ENCODE measurements around the gene KIF5A. TPM values are rescaled to one million over a fixed set of nuclear protein-coding genes. Genes with fewer than 3 reads are reported as not detected.

Gene KIF5A
- polyA plus RNA-seq, 3 donors: 0.01 TPM; not detected in 2

DNA sequence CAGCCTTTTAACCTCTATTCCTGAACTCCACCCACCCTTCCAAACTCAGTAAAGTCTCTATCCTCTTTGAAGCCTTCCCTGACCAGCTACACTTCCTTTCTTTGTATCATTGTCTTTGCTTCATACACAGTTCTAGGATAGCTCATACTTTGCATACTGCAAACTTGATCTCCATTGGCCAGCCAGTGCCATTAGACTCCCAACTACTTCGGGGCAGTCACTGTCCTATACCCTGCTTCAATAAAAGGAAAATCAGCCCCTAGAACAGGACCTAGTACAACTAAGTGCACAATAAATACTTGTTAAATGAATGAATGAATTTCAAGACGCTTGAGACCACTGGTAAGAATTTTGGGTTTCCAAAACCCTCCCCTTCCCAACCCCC, 40.6 kb downstream of the KIF5A start:
- Mint-ChIP-seq H3K36me3 (peaks cover 13 to 14% of the 10 kb centered on the region in 2 donors), H3K27me3 (ENCODE audit: low read depth in 3 of 3) (peaks cover 2 to 9% (median 7%) of the 10 kb centered on the region in 3 donors), H3K27ac (peak overlapping the region in 4 of 7 donors; percentile 45 to 74 (median 51)), H3K4me3 (peak overlapping the region; percentile 90 to 95), H3K9me3 (no peaks in the 10 kb centered on the region), H3K4me1 (peaks cover 25% of the 10 kb centered on the region)
- Histone ChIP-seq H3K9ac (ENCODE audit: insufficient read depth, low read length, poor library complexity, severe bottlenecking) (peak overlapping the region; percentile 72), H2AFZ (ENCODE audit: insufficient read depth, low read depth, low read length, poor library complexity, severe bottlenecking) (peak overlapping the region; percentile 98), H3K27me3 (ENCODE audit: control insufficient read depth in 2 of 2, insufficient read depth in 2 of 2, low read length in 2 of 2) (peaks cover 5 to 11% of the 10 kb centered on the region in 2 donors), H3K9me3 (replicated peaks in 1 of 2; ENCODE audit: control insufficient read depth in 1 of 2, insufficient read depth in 1 of 2, low read length in 2 of 2) (no peaks in the 10 kb centered on the region), H3K4me2 (replicated peaks; ENCODE audit: extremely low read depth, low read length, poor library complexity, severe bottlenecking) (peak overlapping the region; percentile 90), H3K79me2 (ENCODE audit: insufficient read depth, low read length) (peaks cover 4% of the 10 kb centered on the region), H3K36me3 (replicated peaks in 1 of 2; ENCODE audit: control insufficient read depth in 1 of 2, insufficient read depth in 2 of 2, low read length in 2 of 2) (peaks cover 5 to 16% of the 10 kb centered on the region in 2 donors), H3K27ac (ENCODE audit: low read depth in 1 of 2, low read length in 2 of 2) (peak overlapping the region in 1 of 2 donors; percentile 73), H4K20me1 (ENCODE audit: insufficient read depth, low read length) (no peaks in the 10 kb centered on the region), H3K4me3 (replicated peaks in 1 of 3; ENCODE audit: low read depth in 2 of 3, low read length in 3 of 3) (peak overlapping the region; percentile 81 to 95 (median 89)), H3K4me1 (ENCODE audit: control insufficient read depth in 1 of 2, insufficient read depth in 2 of 2, low read length in 2 of 2) (peaks cover 16 to 21% of the 10 kb centered on the region in 2 donors)
- DNase-seq: no peak
- TF ChIP-seq, protein P1, sequence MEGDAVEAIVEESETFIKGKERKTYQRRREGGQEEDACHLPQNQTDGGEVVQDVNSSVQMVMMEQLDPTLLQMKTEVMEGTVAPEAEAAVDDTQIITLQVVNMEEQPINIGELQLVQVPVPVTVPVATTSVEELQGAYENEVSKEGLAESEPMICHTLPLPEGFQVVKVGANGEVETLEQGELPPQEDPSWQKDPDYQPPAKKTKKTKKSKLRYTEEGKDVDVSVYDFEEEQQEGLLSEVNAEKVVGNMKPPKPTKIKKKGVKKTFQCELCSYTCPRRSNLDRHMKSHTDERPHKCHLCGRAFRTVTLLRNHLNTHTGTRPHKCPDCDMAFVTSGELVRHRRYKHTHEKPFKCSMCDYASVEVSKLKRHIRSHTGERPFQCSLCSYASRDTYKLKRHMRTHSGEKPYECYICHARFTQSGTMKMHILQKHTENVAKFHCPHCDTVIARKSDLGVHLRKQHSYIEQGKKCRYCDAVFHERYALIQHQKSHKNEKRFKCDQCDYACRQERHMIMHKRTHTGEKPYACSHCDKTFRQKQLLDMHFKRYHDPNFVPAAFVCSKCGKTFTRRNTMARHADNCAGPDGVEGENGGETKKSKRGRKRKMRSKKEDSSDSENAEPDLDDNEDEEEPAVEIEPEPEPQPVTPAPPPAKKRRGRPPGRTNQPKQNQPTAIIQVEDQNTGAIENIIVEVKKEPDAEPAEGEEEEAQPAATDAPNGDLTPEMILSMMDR (IDR thresholded peaks at IDR 0.05): no peak
- intact Hi-C loops (cut with micrococcal nuclease): no loop called here
- WGBS (ENCODE audit: insufficient coverage): no CpG with 5 or more reads among the region's 2 CpGs

DNA sequence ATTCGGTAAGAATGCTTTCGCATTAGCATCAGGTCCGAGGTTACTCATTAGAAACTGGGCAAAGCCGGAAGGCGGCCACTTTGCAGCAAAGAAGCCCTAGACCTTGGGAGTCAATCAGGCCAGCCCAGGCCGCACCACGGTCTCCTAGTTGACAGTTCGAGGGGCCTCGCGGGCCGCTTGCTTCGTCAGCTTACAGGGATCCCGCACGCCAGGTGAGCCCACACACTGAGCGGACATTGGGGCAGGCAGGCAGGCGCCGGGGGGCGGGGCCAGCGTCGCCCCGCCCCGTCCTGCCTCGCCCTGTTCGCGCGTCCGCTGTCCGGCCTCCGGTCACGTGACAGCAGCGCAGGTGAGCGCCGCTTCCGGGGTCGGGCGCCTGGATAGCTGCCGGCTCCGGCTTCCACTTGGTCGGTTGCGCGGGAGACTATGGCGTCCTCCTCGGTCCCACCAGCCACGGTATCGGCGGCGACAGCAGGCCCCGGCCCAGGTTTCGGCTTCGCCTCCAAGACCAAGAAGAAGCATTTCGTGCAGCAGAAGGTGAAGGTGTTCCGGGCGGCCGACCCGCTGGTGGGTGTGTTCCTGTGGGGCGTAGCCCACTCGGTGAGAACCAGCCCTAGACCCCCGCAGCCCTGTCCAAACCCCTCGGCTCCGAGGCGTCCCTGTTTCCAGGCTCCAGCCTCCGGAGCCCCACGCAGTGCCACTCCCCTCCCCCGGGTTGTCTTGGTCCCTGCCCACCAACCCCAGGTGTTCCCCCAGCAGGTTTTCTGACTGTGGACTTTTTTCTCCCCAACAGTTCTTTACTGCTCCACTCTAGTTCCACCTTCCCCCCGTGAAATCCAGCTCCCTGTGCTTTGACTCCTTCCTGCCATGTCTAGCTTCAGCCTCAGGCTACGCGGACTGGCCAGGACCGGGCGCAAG, 41.3 kb downstream of the KIF5A start, which contains the start of gene PIP4K2C:
Gene PIP4K2C (plus strand): TSS at position 329 of the 918 bp plus-strand sequence. CDS start 98 bp downstream, at position 427.
- peak; percentile 37 to 70 (median 60) for DNase-seq
- peaks cover 4% of the 10 kb centered on the region for H3K79me2 ChIP-seq (ENCODE audit: insufficient read depth, low read length)
- Mint-ChIP-seq H3K36me3 (peaks cover 18 to 21% of the 10 kb centered on the region in 2 donors), H3K27ac (peak within 1 kb of the TSS in 5 of 7 donors; percentile 45 to 86 (median 74)), H3K9me3 (no peaks in the 10 kb centered on the region), H3K27me3 (ENCODE audit: low read depth in 3 of 3) (peaks cover 2 to 9% (median 7%) of the 10 kb centered on the region in 3 donors), H3K4me3 (peak within 1 kb of the TSS; percentile 90 to 95), H3K4me1 (peaks cover 25% of the 10 kb centered on the region)
- peak within 1 kb of the TSS; percentile 25 to 73 for H3K27ac ChIP-seq (ENCODE audit: low read depth in 1 of 2, low read length in 2 of 2)
- H3K4me1 ChIP-seq (ENCODE audit: control insufficient read depth in 1 of 2, insufficient read depth in 2 of 2, low read length in 2 of 2): peaks cover 16 to 21% of the 10 kb centered on the region in 2 donors
- peaks cover 10 to 22% of the 10 kb centered on the region in 2 donors for H3K36me3 ChIP-seq (replicated peaks in 1 of 2; ENCODE audit: control insufficient read depth in 1 of 2, insufficient read depth in 2 of 2, low read length in 2 of 2)
- peak within 1 kb of the TSS; percentile 72 for H3K9ac ChIP-seq (ENCODE audit: insufficient read depth, low read length, poor library complexity, severe bottlenecking)
- intact Hi-C loops (cut with micrococcal nuclease): no loop called here
- peaks cover 5 to 11% of the 10 kb centered on the region in 2 donors for H3K27me3 ChIP-seq (ENCODE audit: control insufficient read depth in 2 of 2, insufficient read depth in 2 of 2, low read length in 2 of 2)
- peak within 1 kb of the TSS; percentile 81 to 95 (median 89) for H3K4me3 ChIP-seq (replicated peaks in 1 of 3; ENCODE audit: low read depth in 2 of 3, low read length in 3 of 3)
- H4K20me1 ChIP-seq (ENCODE audit: insufficient read depth, low read length): no peaks in the 10 kb centered on the region
- H3K4me2 ChIP-seq (replicated peaks; ENCODE audit: extremely low read depth, low read length, poor library complexity, severe bottlenecking): peak within 1 kb of the TSS; percentile 90
- H3K9me3 ChIP-seq (replicated peaks in 1 of 2; ENCODE audit: control insufficient read depth in 1 of 2, insufficient read depth in 1 of 2, low read length in 2 of 2): no peaks in the 10 kb centered on the region
- WGBS (ENCODE audit: insufficient coverage): 1% methylated on average over 68 of the region's 69 CpGs
- H2AFZ ChIP-seq (ENCODE audit: insufficient read depth, low read depth, low read length, poor library complexity, severe bottlenecking): peak within 1 kb of the TSS; percentile 98
- TF ChIP-seq, protein P1 (IDR thresholded peaks at IDR 0.05): no peak

Data from CD14-positive monocyte (primary cell).